HG02588 (cell line): Measurements from ENCODE around the gene NFIB.

Source experiments
- ATAC-seq: cut with Tn5 transposase; IDR thresholded peaks from one replicate; pipeline ENCODE4 v1.9.1; 2021; ENCODE audit warnings: mild to moderate bottlenecking, moderate library complexity; ENCODE audit not compliant: unreplicated experiment

NFIB gene

GRCh38 chr9:14218253-14218652 is 95.7 kb downstream of the NFIB start:
- ATAC-seq, result no peak

DNA sequence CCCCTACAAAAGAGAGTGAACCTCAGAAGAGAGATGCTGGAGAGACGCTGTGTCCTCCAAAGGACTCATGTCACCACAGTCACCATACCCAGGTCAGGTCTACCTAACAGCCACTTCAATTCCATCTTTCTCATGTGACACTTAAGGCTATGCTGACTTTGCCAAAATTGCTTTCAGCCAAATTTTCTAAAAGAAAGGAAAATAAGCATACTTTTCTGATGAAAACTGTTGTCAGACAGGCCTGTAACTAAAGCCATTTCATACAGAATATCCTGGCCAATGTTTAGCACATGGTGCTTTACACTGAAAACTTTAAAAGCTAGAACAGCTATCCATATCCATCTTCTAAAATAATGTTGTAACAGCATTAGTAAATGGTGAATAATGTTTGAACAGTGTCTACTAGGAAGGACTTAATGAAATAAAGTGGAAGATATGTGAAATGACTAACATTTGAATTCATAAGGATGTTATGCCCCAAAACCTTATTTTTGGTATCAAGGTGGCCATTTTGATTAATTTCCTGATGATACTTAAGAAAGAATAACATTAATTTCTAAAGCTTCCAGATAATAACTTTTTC is 97.2 kb downstream of the NFIB start:
- ATAC-seq, result no peak

GRCh38 chr9:14215614-14216013 is 98.3 kb downstream of the NFIB start:
- ATAC-seq, result no peak

DNA sequence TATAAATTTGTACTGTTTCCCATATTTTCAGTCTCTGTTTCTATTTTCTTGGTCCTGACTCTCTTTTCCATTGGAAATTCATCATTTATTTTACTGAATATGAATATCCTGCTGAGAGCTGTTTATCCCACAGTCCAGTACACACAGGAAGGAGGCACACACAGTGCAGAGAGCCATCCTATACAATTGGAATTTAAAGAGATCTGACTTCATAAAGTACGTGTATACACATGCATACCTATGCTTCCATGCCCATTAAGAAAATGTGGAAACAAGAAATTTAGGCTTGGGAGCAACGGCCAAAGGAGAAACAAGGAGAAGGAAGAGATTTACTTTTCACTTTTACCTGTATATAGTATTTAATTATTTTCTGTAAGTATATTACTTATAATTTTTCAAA is 99.2 kb downstream of the NFIB start:
- ATAC-seq, result no peak

DNA sequence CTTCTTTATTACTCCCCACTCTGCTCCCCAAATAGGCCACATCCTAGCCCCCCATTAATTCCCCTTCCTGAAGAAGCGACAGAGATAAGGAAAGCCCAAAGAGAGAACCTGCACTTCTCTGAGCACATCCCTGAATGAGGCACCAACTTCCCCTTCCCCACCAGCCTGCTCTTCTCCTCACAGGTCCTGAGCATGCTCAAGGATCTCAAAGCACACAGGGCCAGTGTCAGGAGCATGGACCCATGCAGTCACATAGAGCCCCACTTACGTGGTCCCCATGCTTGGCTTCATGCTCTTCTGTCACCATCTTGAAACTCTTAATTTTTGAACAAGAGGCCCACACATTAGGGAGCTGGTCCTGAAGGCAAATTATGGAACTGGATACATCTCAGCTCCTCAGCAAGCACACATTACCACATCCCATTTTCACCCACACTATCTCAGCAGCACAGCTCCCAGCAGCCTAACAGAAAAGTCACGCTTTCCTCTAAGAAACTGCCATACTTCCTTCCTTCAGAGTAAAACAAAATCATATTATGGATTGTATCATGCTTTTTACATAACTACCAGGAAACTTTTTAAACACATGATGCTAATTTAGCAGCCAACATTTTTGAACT is 99.8 kb downstream of the NFIB start:
- ATAC-seq, result no peak

DNA sequence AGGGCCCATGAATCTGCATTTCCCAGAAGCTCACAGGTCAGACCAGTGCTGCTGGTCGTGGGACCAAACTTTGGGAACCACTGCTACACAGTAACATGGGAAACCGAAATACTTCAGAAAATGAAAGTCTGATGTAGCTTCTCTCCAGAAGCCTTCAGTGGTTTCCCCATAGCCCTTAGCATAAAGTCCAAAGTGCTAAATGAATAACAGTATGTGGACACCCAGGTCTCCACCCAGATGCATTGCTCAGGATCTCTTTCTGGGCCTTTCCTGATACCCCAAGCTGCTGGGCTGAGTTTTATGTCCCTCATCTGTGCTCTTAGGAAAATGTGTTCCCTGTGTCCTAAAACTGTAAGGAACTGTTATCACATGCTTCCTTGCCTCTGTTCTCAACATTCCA is 100.4 kb downstream of the NFIB start:
- ATAC-seq, result peak; percentile 62

DNA sequence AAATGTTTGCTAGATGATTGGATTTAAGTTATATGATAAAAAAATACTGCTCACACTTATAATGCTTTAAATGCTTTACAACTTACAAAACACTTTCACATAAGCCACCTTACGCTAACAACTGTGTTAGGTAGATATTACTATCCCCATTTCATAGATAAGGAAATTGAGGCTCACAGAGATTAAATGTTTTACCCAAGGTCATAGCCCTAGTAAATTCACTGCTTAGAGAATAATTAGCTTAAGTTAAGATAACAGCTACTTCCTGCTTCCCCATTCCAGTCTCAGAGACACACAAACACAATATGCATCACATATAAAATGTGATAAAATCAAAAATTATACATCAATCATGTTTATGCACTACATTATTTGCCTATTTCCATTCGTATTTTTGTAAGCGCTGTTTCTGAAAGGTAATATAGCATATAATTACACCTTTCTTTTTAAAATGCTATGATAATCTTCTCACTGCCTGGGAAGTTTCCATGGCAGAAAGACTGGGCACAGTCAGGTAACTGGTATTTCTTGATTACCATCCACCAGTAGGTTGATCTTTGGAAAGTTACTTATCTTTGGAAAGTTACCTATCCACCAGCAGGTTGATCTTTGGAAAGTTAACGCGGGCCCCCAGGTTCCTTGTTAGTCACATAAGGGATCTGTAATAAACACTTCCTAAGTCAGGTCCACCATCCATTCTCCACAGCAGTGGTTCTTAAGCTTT is 101.1 kb downstream of the NFIB start:
- ATAC-seq, result peak; percentile 18

- ATAC-seq, result no peak
These were observed 101.9 kb downstream of the NFIB start for GRCh38 chr9:14212077-14212476.

GRCh38 chr9:14211564-14211963 is 102.4 kb downstream of the NFIB start:
- ATAC-seq, result no peak

DNA sequence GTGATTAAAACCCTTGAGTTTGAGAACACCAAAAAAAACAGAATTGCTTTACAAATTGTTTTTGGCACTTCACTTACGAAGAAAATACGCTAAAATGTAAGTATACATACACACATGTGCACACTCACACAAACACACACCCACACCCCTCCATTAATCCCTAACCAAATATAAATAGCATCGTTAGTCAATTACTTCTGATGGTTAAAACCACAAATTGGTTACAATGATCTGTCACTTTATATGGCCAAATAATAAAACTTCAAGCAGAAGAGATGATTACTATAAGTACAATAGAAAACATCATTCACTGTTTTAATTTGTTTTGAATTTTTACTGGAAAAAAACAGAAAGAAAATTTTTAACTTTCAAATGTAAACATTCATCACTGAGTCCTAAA is 103.5 kb downstream of the NFIB start:
- ATAC-seq, result no peak

DNA sequence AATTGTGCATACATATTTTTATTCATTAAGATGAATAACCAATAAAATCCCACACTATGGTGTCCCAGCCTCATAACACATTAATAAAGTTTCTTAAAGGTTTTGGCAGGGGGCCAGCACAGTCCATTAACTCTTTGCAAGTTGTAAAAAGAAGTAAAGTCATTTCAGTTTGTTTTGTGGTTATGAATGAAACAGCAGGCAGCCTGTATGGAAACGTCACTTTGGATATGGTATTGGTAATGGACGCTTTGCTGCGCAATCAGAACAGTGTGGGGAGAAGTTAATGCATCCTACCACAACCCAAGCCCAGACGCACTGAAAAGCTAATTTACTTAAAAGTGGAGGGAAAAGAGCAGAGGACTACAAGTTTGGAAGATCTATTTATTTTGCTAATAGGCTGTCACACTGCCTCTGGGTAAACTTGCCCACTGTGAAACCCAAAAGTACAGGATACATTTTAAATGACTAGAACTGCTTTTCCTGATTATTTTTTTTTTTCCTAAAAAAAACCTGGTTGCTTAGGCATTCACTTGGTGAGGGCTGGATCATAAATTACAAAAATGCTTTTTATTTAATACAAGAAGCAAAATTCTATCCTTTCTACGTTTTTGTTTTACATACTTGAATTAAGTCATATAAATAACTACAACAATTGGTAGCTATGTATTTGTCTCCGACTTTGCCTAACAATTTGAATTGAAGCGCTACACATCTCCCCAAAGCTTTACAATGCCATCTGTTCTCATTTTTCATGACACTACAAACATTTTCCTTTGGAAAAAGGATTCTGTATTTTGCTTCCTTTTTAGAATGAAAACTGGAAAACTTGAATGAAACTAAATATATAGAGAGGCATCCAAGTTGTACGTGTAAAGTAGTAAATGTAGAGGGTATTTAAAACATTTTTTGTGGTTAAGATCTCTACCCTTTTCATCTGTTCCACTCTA is 104.3 kb downstream of the NFIB start:
- ATAC-seq, result no peak

GRCh38 chr9:14207352-14207995 is 106.5 kb downstream of the NFIB start:
- no peak for ATAC-seq

DNA sequence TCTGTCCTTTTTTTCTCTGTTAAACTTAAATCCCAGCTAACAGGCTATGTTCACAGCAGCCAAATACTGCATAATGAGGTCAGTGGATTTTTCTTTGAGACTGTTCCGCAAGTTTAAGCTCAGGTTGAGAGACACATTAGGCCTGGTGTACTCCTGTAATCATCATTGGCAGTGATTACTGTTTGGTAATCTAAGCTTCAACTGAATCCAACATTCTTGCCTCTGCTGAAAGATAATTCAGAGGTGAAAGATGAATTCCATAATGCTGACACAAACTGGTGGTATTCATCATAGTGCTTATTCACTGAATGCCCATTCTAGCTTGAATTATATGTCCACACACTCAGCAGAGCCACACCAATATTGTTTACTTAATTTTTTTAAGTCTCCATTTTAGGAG is 108.5 kb downstream of the NFIB start:
- no peak for ATAC-seq

DNA sequence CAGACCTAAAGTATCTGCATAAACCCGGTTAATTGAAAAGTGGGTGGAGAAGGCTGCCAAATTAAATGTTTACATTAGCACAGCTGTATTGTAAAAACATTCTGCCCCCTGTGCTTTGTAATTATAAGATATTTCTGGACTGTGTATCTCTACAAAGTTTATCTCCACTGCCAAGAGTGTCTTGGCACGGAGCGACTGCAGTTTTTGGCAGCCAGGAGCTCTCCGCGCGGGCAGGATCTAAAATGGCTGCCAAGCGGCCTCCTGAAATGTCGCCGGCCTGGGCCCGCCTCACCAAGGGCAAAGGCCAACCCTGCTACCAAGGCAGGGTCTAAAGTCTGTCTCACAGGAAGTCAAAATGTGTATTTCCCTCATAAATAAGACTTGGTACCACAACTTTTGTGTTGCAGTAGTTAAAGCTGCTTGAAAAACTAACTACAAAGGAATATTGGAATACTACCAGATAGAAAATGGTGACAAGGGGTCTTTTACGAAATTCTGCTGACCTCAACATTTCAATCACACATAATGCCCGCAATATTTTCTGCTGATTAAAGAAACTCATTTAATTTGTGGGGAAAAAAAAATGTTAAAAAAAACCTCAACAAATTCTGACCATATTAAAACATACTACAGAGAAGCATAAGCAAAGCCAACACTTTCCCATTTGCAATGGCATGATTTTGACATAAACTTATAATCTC is 110.4 kb downstream of the NFIB start:
- ATAC-seq, result no peak

DNA sequence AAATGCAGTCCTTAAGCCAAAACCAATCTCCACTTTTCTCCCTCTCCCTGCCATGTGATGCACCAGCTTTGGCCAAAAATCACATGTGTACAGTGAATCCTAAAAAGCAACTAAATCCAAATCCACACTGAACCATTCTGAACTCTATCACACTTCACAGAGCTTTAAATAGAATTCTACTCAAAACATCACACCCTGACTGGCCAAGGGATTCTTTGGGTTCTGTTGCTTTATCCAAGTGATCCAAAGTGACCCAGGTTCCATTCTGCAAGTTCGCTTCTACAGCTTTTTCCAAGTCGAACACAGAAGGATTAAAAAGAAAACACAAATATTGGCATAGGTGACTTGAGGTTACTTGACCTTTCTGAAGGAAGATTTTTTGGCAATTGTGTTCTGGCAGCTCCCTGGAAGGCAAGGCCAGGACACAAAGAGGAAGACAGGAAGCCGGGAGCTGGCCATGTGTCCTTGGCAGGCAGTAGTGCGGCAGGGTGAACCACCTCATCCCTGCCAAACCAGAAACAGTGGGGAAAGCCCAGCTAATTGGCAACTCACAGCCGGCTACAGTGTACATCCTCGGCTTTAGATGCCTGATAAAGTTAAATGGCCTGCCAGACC is 115.0 kb downstream of the NFIB start:
- ATAC-seq, result no peak

DNA sequence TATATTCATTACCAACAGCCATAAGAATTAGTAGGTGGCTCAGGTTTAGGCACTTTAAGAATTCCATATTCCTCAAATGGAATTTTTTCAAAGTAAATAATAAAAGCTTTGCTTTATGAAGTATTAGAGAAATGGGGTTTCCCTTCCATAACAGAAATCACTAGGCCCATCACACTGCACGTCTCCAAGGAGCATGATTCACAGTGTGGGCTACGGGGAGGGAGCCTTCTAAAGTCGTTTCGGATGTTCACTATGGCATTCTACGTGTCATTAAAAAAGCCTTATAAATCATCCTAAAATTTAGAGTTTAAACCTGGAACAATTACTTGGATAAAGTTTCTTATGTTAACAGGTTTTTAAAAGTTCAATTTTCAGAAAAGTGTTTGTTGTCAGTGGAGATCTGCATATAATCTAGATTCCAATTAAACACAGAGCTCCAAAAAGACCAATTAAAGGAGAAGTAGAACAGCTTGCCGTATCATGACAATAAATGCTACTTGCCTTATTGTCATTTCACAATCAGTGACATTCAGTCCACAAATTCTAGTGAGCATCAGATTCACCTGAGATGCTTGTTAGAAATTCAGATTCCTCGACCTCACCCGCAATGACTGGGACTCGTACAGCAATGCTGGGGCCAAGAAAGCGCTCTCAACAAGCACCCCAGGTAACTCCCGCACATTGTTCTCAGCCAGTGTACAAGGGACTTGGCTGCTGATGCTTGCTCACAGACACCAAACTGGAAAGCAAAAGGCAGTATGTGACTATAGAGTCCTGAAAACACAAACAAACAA is 115.7 kb downstream of the NFIB start:
- no peak for ATAC-seq

GRCh38 chr9:14197325-14197858 is 116.5 kb downstream of the NFIB start:
- ATAC-seq, result no peak

GRCh38 chr9:14193328-14193990 is 120.5 kb downstream of the NFIB start:
- no peak for ATAC-seq
